SK-N-SH (cell line): Measurements from ENCODE around the gene PPP1R36. TPM values are rescaled to one million over a fixed set of nuclear protein-coding genes. Genes with fewer than 3 reads are reported as not detected.

Experiments
- CTCF ChIA-PET: fragments of 300-600, 350-600 bp; formaldehyde crosslinking; extraction: SDS; loops from one replicate; lab custom pipeline; 2021; lab: Yijun Ruan, JAX
- POLR2A ChIA-PET: fragments of 350-600 bp; sonication (Branson Sonifier 250); formaldehyde crosslinking; extraction: SDS; loops from one replicate; lab custom pipeline; 2020; ENCODE audit warnings: antibody characterized with exemption, inconsistent platforms; lab: Yijun Ruan, JAX
- DNase-seq: peaks from one replicate; pipeline ENCODE4 v3.0.0; 2012
- H2AFZ ChIP-seq: fragments of 200-600 bp; sonication (generic); 2 replicates; pipeline ENCODE4 v1.8.1; 2016; ENCODE audit warnings: antibody characterized with exemption, mild to moderate bottlenecking, low read depth
- H3F3A ChIP-seq: fragments of 200-600 bp; sonication (generic); replicated peaks from 2 replicates; pipeline ENCODE3; 2016; ENCODE audit warnings: antibody characterized with exemption, mild to moderate bottlenecking; ENCODE audit not compliant: insufficient read depth
- H3K27ac ChIP-seq, 2 experiments: fragments of 200-500 bp in 1 of 2; fragments of 200-600 bp in 1 of 2; sonication (Bioruptor generic) in 1 of 2; sonication (generic), shearing (Covaris generic) in 1 of 2; 2 replicates each; pipeline versions ENCODE4 v1.5.1 to v1.6.1; 2014 to 2016; ENCODE audit warnings: low read depth in 2 of 2, inconsistent platforms in 1 of 2, low read length in 1 of 2, mild to moderate bottlenecking in 1 of 2, mixed read lengths in 1 of 2
- H3K27me3 ChIP-seq: fragments of 200-600 bp; sonication (generic), shearing (Covaris generic); 2 replicates; pipeline ENCODE4 v1.6.1; 2016; ENCODE audit warnings: mixed run types; ENCODE audit not compliant: insufficient read depth
- H3K36me3 ChIP-seq, 2 experiments: fragments of 200-500 bp in 1 of 2; fragments of 200-600 bp in 1 of 2; sonication (Bioruptor generic) in 1 of 2; sonication (generic) in 1 of 2; replicated peaks in 1 of 2; 2 replicates each; pipeline versions ENCODE3 to v1.5.1; 2014 to 2016; ENCODE audit warnings: low read length in 1 of 2, mild to moderate bottlenecking in 1 of 2; ENCODE audit not compliant: insufficient read depth in 2 of 2, control insufficient read depth in 1 of 2
- H3K4me1 ChIP-seq, 2 experiments: fragments of 200-500 bp in 1 of 2; fragments of 200-600 bp in 1 of 2; sonication (Bioruptor generic) in 1 of 2; sonication (generic), shearing (Covaris generic) in 1 of 2; 2 replicates each; pipeline versions ENCODE4 v1.5.1 to v1.6.1; 2014 to 2016; ENCODE audit warnings: low read depth in 1 of 2, low read length in 1 of 2, mixed run types in 1 of 2; ENCODE audit not compliant: insufficient read depth in 2 of 2, control insufficient read depth in 1 of 2
- H3K4me2 ChIP-seq: fragments of 200-600 bp; sonication (generic), shearing (Covaris generic); 2 replicates; pipeline ENCODE4 v1.6.1; 2017; ENCODE audit warnings: mixed run types
- H3K4me3 ChIP-seq, 2 experiments: fragments of 200-500 bp in 1 of 2; fragments of 200-600 bp in 1 of 2; sonication (Bioruptor generic) in 1 of 2; sonication (generic), shearing (Covaris generic) in 1 of 2; 2 replicates each; pipeline versions ENCODE4 v1.5.1 to v1.8.1; 2014 to 2016; ENCODE audit warnings: low read depth in 2 of 2, inconsistent platforms in 1 of 2, low read length in 1 of 2, mild to moderate bottlenecking in 1 of 2, mixed read lengths in 1 of 2, moderate library complexity in 1 of 2
- H3K79me2 ChIP-seq: fragments of 200-600 bp; sonication (generic); 2 replicates; pipeline ENCODE4 v1.8.1; 2017; ENCODE audit warnings: mild to moderate bottlenecking; ENCODE audit not compliant: insufficient read depth
- H3K9ac ChIP-seq: fragments of 200-600 bp; sonication (generic); 2 replicates; pipeline ENCODE4 v1.6.1; 2017; ENCODE audit warnings: mixed run types
- H3K9me2 ChIP-seq: fragments of 200-600 bp; sonication (generic); 2 replicates; pipeline ENCODE4 v1.6.1; 2017; ENCODE audit warnings: mixed run types
- H3K9me3 ChIP-seq: fragments of 200-600 bp; sonication (generic); 2 replicates; pipeline ENCODE4 v1.6.1; 2017; ENCODE audit warnings: mixed run types, mild to moderate bottlenecking, moderate library complexity
- H4K20me1 ChIP-seq: fragments of 200-600 bp; sonication (generic); 2 replicates; pipeline ENCODE4 v1.6.1; 2017; ENCODE audit warnings: mild to moderate bottlenecking, mixed run types; ENCODE audit not compliant: insufficient read depth
- ELF1 ChIP-seq: IDR thresholded peaks from 2 replicates; pipeline ENCODE4 v1.4.0; 2012
- FOSL2 ChIP-seq: IDR thresholded peaks from 2 replicates; pipeline ENCODE4 v1.4.0; 2012; ENCODE audit warnings: low read depth, mild to moderate bottlenecking, moderate library complexity, borderline replicate concordance
- FOXJ3 ChIP-seq: sonication (generic); formaldehyde crosslinking; IDR thresholded peaks from 2 replicates; pipeline ENCODE4 v1.5.1; 2020; ENCODE audit warnings: mild to moderate bottlenecking, missing genetic modification reagents
- FOXM1 ChIP-seq: IDR thresholded peaks from 2 replicates; pipeline ENCODE4 v1.4.0; 2012; ENCODE audit warnings: low read depth, mild to moderate bottlenecking
- GABPA ChIP-seq: IDR thresholded peaks from 2 replicates; pipeline ENCODE4 v1.4.0; 2012; ENCODE audit warnings: low read depth, mild to moderate bottlenecking
- GATA2 ChIP-seq: sonication (generic); formaldehyde crosslinking; IDR thresholded peaks from 2 replicates; pipeline ENCODE4 v1.5.0; 2020; ENCODE audit warnings: mild to moderate bottlenecking, missing genetic modification reagents
- JUND ChIP-seq: IDR thresholded peaks from 2 replicates; pipeline ENCODE4 v1.4.0; 2012
- MEF2A ChIP-seq: IDR thresholded peaks from 2 replicates; pipeline ENCODE4 v1.4.0; 2012; ENCODE audit warnings: low read depth, borderline replicate concordance
- MXI1 ChIP-seq: IDR thresholded peaks from 2 replicates; pipeline ENCODE4 v1.6.1; 2012; ENCODE audit warnings: mild to moderate bottlenecking, low read depth, low read length, improper control_type of control experiment
- NFIC ChIP-seq: IDR thresholded peaks from 2 replicates; pipeline ENCODE4 v1.4.0; 2012; ENCODE audit warnings: borderline replicate concordance
- RAD21 ChIP-seq: IDR thresholded peaks from 2 replicates; pipeline ENCODE4 v1.6.1; 2012; ENCODE audit warnings: mild to moderate bottlenecking, low read length
- RFX5 ChIP-seq: IDR thresholded peaks from 2 replicates; pipeline ENCODE4 v1.6.1; 2012; ENCODE audit warnings: mild to moderate bottlenecking, improper control_type of control experiment, low read length
- SIN3A ChIP-seq: IDR thresholded peaks from 2 replicates; pipeline ENCODE4 v1.6.1; 2012; ENCODE audit warnings: low read depth, mild to moderate bottlenecking, low read length, moderate library complexity, borderline replicate concordance
- SMC3 ChIP-seq: IDR thresholded peaks from 2 replicates; pipeline ENCODE4 v1.6.1; 2012; ENCODE audit warnings: low read depth, low read length, improper control_type of control experiment
- TAF1 ChIP-seq: IDR thresholded peaks from 2 replicates; pipeline ENCODE4 v1.6.1; 2012; ENCODE audit warnings: low read depth, mild to moderate bottlenecking, low read length, moderate library complexity, borderline replicate concordance
- TCF12 ChIP-seq: IDR thresholded peaks from 2 replicates; pipeline ENCODE4 v1.4.0; 2012
- TEAD4 ChIP-seq: IDR thresholded peaks from 2 replicates; pipeline ENCODE4 v1.4.0; 2012; ENCODE audit warnings: mild to moderate bottlenecking, borderline replicate concordance; ENCODE audit not compliant: insufficient read depth
- WGBS: methylation state at CpG from one replicate; pipeline ENCODE4 v1.1.6; 2017; ENCODE audit warnings: low lambda C conversion rate; 5-methylcytosine and 5-hydroxymethylcytosine counted together
- polyA plus RNA-seq, 3 experiments: library from polyadenylated mRNA; depleted of rRNA; stranded (reverse); fragments of >200 nt; gene quantifications; 2 replicates each; pipeline ENCODE4 v1.2.3, GENCODE V29; 2012
- TF ChIP-seq, protein P1 (sequence below): IDR thresholded peaks from 2 replicates; pipeline ENCODE4 v1.4.0; 2012; ENCODE audit warnings: low read depth, borderline replicate concordance
- TF ChIP-seq, protein P2 (sequence below): IDR thresholded peaks from 2 replicates; pipeline ENCODE4 v1.6.1; 2012; ENCODE audit warnings: mild to moderate bottlenecking, low read depth, low read length, moderate library complexity
- TF ChIP-seq, protein P3 (sequence below): IDR thresholded peaks from 2 replicates; pipeline ENCODE4; 2012
- TF ChIP-seq, protein P4 (sequence below): IDR thresholded peaks from 2 replicates; pipeline ENCODE4 v1.4.0; 2012; ENCODE audit warnings: low read depth, borderline replicate concordance
- TF ChIP-seq, protein P5 (sequence below): fragments of 150-350 bp; IDR thresholded peaks from 2 replicates; pipeline ENCODE4 v1.6.1; 2016; ENCODE audit warnings: mild to moderate bottlenecking, low read depth, low read length

Gene PPP1R36
- polyA plus RNA-seq, 1 of the 3 experiments (the other 2 are of a cell fraction), result 0.08 TPM

DNA sequence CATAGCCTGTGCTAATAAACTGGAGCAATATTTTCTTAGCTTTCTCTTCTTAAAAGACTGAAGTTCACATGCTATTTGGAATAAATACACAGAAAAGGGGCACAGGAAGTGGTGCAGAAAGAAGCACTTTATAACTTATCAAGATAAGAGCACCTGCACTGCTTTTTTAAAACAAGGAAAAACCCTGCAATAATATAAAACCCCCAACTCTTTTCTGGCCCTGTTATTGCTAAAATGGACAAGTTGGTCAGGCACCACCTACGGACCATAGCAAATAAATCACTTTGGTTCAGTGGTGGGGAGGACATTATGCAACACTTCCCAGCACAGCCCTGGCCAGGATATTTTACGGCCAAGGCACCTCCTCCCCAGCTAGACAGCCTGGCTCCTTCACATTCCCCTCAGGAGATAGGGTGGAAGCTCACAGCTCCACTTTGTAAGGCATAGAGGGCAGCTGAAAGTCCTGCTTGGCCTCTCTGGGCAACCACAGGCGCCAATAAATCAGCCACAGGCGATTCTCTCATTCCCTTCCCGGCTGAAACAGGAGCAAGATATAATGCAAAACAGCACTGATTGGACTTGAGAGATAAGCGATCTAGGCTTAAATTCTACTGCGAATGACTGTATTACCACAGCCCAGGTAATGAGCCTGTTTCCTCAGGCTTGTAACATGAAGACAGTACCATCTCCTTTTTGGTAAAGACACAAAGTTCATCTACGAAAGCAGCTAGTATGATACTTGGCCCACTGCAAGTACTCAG lies 48.2 kb upstream of the PPP1R36 start (continued):
- no peak for TF ChIP-seq RAD21
- no peak; the same call in 1 of the 2 replicates for TF ChIP-seq MXI1
- no peak for TF ChIP-seq TEAD4
- no peak for TF ChIP-seq TAF1
- TF ChIP-seq RFX5, result no peak
- TF ChIP-seq, protein P1, sequence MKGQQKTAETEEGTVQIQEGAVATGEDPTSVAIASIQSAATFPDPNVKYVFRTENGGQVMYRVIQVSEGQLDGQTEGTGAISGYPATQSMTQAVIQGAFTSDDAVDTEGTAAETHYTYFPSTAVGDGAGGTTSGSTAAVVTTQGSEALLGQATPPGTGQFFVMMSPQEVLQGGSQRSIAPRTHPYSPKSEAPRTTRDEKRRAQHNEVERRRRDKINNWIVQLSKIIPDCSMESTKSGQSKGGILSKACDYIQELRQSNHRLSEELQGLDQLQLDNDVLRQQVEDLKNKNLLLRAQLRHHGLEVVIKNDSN, result no peak
- TF ChIP-seq, protein P2, sequence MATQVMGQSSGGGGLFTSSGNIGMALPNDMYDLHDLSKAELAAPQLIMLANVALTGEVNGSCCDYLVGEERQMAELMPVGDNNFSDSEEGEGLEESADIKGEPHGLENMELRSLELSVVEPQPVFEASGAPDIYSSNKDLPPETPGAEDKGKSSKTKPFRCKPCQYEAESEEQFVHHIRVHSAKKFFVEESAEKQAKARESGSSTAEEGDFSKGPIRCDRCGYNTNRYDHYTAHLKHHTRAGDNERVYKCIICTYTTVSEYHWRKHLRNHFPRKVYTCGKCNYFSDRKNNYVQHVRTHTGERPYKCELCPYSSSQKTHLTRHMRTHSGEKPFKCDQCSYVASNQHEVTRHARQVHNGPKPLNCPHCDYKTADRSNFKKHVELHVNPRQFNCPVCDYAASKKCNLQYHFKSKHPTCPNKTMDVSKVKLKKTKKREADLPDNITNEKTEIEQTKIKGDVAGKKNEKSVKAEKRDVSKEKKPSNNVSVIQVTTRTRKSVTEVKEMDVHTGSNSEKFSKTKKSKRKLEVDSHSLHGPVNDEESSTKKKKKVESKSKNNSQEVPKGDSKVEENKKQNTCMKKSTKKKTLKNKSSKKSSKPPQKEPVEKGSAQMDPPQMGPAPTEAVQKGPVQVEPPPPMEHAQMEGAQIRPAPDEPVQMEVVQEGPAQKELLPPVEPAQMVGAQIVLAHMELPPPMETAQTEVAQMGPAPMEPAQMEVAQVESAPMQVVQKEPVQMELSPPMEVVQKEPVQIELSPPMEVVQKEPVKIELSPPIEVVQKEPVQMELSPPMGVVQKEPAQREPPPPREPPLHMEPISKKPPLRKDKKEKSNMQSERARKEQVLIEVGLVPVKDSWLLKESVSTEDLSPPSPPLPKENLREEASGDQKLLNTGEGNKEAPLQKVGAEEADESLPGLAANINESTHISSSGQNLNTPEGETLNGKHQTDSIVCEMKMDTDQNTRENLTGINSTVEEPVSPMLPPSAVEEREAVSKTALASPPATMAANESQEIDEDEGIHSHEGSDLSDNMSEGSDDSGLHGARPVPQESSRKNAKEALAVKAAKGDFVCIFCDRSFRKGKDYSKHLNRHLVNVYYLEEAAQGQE, result no peak

DNA sequence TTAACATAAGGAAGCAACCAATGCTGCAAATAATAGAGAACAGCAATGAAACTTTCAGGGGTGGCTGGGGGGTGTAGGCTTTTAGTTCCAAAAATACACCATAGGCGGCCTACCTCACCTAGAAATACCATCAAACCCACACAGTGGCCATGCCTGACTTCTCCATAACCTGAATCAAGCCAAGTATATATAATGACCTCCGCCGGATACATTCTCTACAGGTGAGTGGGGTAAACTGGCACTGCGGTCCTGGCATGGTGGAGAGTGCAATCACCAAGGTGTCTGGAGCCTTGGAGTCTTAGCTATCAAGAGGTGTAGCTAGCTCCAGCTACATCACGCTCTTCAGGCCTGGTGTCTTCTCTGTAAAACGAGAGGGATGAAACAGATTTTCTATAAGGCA lies 47.3 kb upstream of the PPP1R36 start:
- Histone ChIP-seq H3F3A (peaks cover 26% of the 10 kb centered on the region), H3K9me2 (no peaks in the 10 kb centered on the region), H3K4me2 (peak overlapping the region; percentile 98), H2AFZ (no peak overlapping the region), H3K36me3 (peaks cover 2 to 6% of the 10 kb centered on the region in 2 experiments), H4K20me1 (peaks cover 23% of the 10 kb centered on the region), H3K4me1 (peaks cover 30 to 33% of the 10 kb centered on the region in 2 experiments), H3K9me3 (no peaks in the 10 kb centered on the region), H3K9ac (peak overlapping the region; percentile 97), H3K79me2 (peaks cover 79% of the 10 kb centered on the region), H3K27ac (peak overlapping the region; percentile 95 to 99), H3K27me3 (no peaks in the 10 kb centered on the region), H3K4me3 (peak overlapping the region; percentile 92)
- ChIA-PET CTCF (interaction anchor here (0.7 to 5.6 kb wide), 8 partner anchors 9 to 939 kb away, joined by 3 to 20 read pairs (median 6); no protein-coding TSS in a partner anchor), POLR2A (interaction anchor here (0.6 to 1.7 kb wide), 4 partner anchors 16 to 601 kb away, joined by 3 to 5 read pairs (median 4); partner anchors contain the start of genes AKAP5 and MTHFD1)
- TF ChIP-seq JUND (no peak), SIN3A (no peak), SMC3 (no peak), TEAD4 (no peak), ELF1 (no peak), FOXM1 (no peak), MEF2A (no peak), FOXJ3 (CRISPR knock-in tag) (no peak), GABPA (no peak), FOSL2 (no peak), TCF12 (no peak), GATA2 (CRISPR knock-in tag) (no peak), RFX5 (no peak), NFIC (no peak)
- TF ChIP-seq, protein P1, result no peak
- TF ChIP-seq, protein P3, sequence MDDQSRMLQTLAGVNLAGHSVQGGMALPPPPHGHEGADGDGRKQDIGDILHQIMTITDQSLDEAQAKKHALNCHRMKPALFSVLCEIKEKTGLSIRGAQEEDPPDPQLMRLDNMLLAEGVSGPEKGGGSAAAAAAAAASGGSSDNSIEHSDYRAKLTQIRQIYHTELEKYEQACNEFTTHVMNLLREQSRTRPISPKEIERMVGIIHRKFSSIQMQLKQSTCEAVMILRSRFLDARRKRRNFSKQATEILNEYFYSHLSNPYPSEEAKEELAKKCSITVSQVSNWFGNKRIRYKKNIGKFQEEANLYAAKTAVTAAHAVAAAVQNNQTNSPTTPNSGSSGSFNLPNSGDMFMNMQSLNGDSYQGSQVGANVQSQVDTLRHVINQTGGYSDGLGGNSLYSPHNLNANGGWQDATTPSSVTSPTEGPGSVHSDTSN, result no peak
- TF ChIP-seq, protein P4, sequence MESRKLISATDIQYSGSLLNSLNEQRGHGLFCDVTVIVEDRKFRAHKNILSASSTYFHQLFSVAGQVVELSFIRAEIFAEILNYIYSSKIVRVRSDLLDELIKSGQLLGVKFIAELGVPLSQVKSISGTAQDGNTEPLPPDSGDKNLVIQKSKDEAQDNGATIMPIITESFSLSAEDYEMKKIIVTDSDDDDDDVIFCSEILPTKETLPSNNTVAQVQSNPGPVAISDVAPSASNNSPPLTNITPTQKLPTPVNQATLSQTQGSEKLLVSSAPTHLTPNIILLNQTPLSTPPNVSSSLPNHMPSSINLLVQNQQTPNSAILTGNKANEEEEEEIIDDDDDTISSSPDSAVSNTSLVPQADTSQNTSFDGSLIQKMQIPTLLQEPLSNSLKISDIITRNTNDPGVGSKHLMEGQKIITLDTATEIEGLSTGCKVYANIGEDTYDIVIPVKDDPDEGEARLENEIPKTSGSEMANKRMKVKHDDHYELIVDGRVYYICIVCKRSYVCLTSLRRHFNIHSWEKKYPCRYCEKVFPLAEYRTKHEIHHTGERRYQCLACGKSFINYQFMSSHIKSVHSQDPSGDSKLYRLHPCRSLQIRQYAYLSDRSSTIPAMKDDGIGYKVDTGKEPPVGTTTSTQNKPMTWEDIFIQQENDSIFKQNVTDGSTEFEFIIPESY, result no peak
- TF ChIP-seq, protein P5, sequence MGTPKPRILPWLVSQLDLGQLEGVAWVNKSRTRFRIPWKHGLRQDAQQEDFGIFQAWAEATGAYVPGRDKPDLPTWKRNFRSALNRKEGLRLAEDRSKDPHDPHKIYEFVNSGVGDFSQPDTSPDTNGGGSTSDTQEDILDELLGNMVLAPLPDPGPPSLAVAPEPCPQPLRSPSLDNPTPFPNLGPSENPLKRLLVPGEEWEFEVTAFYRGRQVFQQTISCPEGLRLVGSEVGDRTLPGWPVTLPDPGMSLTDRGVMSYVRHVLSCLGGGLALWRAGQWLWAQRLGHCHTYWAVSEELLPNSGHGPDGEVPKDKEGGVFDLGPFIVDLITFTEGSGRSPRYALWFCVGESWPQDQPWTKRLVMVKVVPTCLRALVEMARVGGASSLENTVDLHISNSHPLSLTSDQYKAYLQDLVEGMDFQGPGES, result no peak
- DNase-seq, result no peak
- WGBS, result 41% methylated on average over 6 of the region's 6 CpGs
